Activated T-helper 9 cell treated with anti-CD3 and anti-CD28 coated beads, Interleukin-2, amount 50 U/mL, for 16 hours (primary cell): ENCODE results near the gene ITGA6.

Experiments used
- DNase-seq: peaks from one replicate; pipeline ENCODE4 v3.0.0-alpha.2; 2020; ENCODE audit warnings: low read depth

Gene ITGA6

GRCh38 chr2:172465417-172466334 is 38.3 kb downstream of the ITGA6 start:
- DNase-seq: peak; percentile 45

GRCh38 chr2:172467382-172467781 is 40.0 kb downstream of the ITGA6 start:
- DNase-seq: no peak

- DNase-seq: no peak
Observed at GRCh38 chr2:172470958-172471922, 43.9 kb downstream of the ITGA6 start.

GRCh38 chr2:172472446-172473033 is 45.2 kb downstream of the ITGA6 start:
- no peak for DNase-seq

GRCh38 chr2:172473167-172473566 is 45.8 kb downstream of the ITGA6 start:
- DNase-seq: no peak

DNA sequence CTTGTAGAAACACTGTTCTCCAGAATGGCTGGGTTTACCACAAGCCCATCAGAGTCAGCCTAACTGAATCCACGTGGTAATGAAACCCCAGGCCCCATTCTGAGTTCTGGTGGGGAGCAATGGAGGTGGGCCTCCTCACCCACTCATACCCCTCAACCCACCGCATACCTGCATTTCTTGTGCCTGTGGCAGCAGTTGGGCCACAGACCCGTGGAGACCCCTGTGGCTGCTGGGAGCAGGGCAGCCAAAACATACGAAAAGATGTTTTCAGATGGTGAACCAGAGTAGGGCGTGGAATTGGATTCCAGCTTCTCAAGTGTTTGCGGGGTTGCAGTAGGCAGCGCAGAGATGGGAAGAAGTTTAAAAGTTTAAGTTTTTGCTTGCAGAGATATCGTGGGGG is 51.0 kb downstream of the ITGA6 start:
- no peak for DNase-seq

GRCh38 chr2:172480301-172481218 is 53.2 kb downstream of the ITGA6 start:
- DNase-seq: no peak

- no peak for DNase-seq
Observed at GRCh38 chr2:172481507-172482262, 54.3 kb downstream of the ITGA6 start.

DNA sequence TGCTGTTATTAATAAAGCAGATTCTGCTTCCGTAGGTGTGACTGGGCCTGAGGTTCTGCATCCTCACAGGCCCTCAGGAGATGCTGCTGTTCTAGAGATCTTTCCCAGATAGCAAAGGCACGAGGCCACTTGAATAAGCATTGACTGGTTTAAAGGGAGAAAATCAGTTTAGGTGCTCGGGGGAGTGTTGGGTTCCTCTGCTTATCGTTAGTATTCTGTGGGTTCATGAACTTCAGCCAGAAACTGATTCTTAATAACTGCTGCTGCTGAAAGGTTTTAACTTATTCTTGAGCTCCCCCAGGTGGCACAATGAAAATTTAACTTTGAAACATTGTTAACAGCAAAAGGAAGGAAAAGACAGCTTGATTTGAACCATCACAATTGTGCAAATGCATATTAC is 56.9 kb downstream of the ITGA6 start:
- DNase-seq: no peak

DNA sequence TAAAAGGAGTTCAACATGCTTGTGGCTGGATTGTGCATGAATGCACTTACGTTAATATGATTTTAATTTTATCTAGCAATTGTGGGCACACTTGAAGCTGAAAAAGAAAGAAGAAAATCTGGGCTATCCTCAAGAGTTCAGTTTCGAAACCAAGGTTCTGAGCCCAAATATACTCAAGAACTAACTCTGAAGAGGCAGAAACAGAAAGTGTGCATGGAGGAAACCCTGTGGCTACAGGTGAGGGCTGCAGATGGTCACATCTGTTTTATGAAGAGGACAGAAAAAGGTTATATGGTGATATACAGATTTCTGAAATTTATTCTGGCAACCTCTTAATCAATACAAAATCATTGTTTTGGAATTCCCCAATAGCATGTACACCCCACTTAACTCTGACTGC is 57.3 kb downstream of the ITGA6 start:
- DNase-seq: no peak

DNA sequence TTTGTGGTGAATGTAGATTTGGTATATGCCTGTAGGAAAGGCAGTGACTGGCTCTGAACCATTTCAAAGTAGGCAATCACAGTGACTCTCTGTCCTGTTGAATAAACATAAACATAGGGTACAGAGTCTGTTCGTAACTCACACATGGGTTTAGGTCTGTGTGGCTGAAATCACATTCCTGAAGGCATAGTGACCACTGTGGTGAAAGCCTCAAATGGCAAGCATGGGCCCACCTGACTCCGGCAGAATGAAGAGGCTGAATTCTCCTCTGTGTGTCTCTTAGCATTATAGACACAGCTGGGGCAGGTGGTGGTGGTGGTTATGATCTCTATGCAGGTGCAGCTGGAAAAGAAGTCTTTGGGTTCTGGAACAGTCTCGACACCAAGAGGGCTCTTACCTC is 61.2 kb downstream of the ITGA6 start:
- DNase-seq: no peak

GRCh38 chr2:172489681-172490080 is 62.3 kb downstream of the ITGA6 start:
- no peak for DNase-seq

DNA sequence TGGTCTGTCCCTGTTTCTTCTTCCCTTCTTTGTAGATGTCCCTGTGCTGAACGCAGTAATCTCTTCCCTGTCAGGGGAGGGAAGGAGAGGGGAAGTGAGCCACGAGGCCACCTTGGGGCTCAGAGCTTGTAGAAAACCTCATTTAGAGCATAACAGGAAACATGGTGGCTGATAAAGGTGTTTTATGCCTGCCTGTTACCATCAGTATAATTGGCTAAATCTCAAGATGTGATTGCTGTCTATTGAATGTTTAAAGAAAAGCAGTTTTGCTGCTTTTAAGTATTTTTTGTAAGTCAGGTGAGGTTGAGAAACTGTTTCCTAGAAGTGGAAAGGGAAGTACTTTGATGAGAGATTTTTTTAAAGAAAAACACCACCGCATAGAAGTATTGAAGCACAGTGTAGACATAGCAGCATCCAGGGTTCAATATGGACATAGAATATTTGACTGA is 68.8 kb downstream of the ITGA6 start:
- no peak for DNase-seq

- no peak for DNase-seq
Observed at GRCh38 chr2:172507199-172507598, 79.8 kb downstream of the ITGA6 start.

GRCh38 chr2:172510088-172510487 is 82.7 kb downstream of the ITGA6 start:
- DNase-seq: no peak

- no peak for DNase-seq
Observed at GRCh38 chr2:172510548-172510947, 83.2 kb downstream of the ITGA6 start.

- DNase-seq: no peak
Observed at GRCh38 chr2:172512810-172513523, 85.6 kb downstream of the ITGA6 start.

DNA sequence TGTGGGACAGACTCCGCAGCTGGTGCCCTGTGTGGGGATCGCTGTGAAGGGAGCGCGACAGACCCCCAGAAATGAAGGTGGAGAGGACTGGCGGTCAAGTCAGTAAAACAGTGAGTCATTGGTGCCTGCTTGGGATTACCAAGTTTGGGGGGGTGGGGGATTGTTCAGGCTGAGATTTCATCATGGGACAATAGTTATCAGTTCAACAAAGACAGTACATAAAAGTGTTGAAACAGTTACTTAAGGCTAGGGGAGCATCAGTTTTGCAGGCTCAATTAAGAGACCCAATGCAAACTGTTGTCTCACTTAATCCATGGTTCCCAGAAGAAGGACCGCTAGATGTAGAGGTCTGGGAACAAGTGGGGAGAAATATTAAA is 86.1 kb downstream of the ITGA6 start:
- DNase-seq: no peak

- DNase-seq: no peak
Observed at GRCh38 chr2:172513935-172514586, 86.7 kb downstream of the ITGA6 start.
